DND-41 (cell line): ENCODE measurements around the gene GYPC.

Source experiments
- ATAC-seq: fragments of 200-7000 bp; cut with Tn5 transposase; 3 replicates; pipeline ENCODE4 v1.9.1; 2021; ENCODE audit warnings: low read depth; ENCODE audit not compliant: insufficient read depth
- DNase-seq: peaks from one replicate; pipeline ENCODE4 v3.0.0-alpha.2; 2020
- H2AFZ ChIP-seq: 2 replicates; pipeline ENCODE4 v1.6.0; 2012; ENCODE audit warnings: low read depth, low read length
- H3K27ac ChIP-seq: 2 replicates; pipeline ENCODE4 v1.5.1; 2012; ENCODE audit warnings: low read length, inconsistent platforms
- H3K27me3 ChIP-seq: fragments of 200-600 bp; sonication (generic); 2 replicates; pipeline ENCODE4 v1.6.0; 2012; ENCODE audit warnings: low read length, mild to moderate bottlenecking, inconsistent platforms; ENCODE audit not compliant: insufficient read depth, poor library complexity
- H3K36me3 ChIP-seq: 2 replicates; pipeline ENCODE4 v1.5.1; 2012; ENCODE audit warnings: low read length, inconsistent platforms; ENCODE audit not compliant: insufficient read depth
- H3K4me1 ChIP-seq: 2 replicates; pipeline ENCODE4 v1.5.1; 2012; ENCODE audit warnings: mild to moderate bottlenecking, low read length; ENCODE audit not compliant: insufficient read depth
- H3K4me2 ChIP-seq: 2 replicates; pipeline ENCODE4 v1.6.0; 2012; ENCODE audit warnings: mild to moderate bottlenecking, moderate library complexity, low read length, inconsistent platforms; ENCODE audit not compliant: insufficient read depth
- H3K4me3 ChIP-seq, 2 experiments: fragments of 200-600 bp in 1 of 2; shearing (Covaris generic) in 1 of 2; 2 replicates each; pipeline ENCODE4 v1.5.1; 2012 to 2016; ENCODE audit warnings: inconsistent platforms in 2 of 2, low read length in 2 of 2, mild to moderate bottlenecking in 2 of 2, low read depth in 1 of 2, moderate library complexity in 1 of 2
- H3K79me2 ChIP-seq: 2 replicates; pipeline ENCODE4 v1.6.0; 2012; ENCODE audit warnings: low read length, inconsistent platforms; ENCODE audit not compliant: insufficient read depth
- H3K9ac ChIP-seq: 2 replicates; pipeline ENCODE4 v1.6.0; 2012; ENCODE audit warnings: low read depth, mild to moderate bottlenecking, inconsistent platforms, low read length, moderate library complexity
- H3K9me3 ChIP-seq: 2 replicates; pipeline ENCODE4 v1.5.1; 2012; ENCODE audit warnings: low read length, moderate library complexity, mild to moderate bottlenecking, inconsistent platforms; ENCODE audit not compliant: insufficient read depth, severe bottlenecking
- H4K20me1 ChIP-seq: 2 replicates; pipeline ENCODE4 v1.6.0; 2012; ENCODE audit warnings: low read length; ENCODE audit not compliant: insufficient read depth
- EZH2 ChIP-seq: IDR thresholded peaks from 3 replicates; pipeline ENCODE4 v1.6.1; 2012; ENCODE audit warnings: borderline replicate concordance, low read depth, mild to moderate bottlenecking, moderate library complexity, low read length, inconsistent platforms; ENCODE audit not compliant: severe bottlenecking
- TF ChIP-seq, protein P1 (sequence below): IDR thresholded peaks from 2 replicates; pipeline ENCODE4 v1.5.1; 2012; ENCODE audit warnings: borderline replicate concordance, low read length, moderate library complexity, mild to moderate bottlenecking; ENCODE audit not compliant: poor library complexity, severe bottlenecking; ENCODE audit errors: extremely low read depth

GYPC gene

GRCh38 chr2:126653761-126654160, 2.2 kb upstream of the GYPC start:
- ATAC-seq: no peak
- peaks cover 22% of the 10 kb centered on the region for H3K4me1 ChIP-seq
- no peaks in the 10 kb centered on the region for H4K20me1 ChIP-seq
- H3K79me2 ChIP-seq: no peaks in the 10 kb centered on the region
- H3K4me3 ChIP-seq: no peak overlapping the region
- peaks cover 19% of the 10 kb centered on the region for H3K27me3 ChIP-seq
- TF ChIP-seq, protein P1, sequence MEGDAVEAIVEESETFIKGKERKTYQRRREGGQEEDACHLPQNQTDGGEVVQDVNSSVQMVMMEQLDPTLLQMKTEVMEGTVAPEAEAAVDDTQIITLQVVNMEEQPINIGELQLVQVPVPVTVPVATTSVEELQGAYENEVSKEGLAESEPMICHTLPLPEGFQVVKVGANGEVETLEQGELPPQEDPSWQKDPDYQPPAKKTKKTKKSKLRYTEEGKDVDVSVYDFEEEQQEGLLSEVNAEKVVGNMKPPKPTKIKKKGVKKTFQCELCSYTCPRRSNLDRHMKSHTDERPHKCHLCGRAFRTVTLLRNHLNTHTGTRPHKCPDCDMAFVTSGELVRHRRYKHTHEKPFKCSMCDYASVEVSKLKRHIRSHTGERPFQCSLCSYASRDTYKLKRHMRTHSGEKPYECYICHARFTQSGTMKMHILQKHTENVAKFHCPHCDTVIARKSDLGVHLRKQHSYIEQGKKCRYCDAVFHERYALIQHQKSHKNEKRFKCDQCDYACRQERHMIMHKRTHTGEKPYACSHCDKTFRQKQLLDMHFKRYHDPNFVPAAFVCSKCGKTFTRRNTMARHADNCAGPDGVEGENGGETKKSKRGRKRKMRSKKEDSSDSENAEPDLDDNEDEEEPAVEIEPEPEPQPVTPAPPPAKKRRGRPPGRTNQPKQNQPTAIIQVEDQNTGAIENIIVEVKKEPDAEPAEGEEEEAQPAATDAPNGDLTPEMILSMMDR: no peak
- no peak for TF ChIP-seq EZH2
- no peaks in the 10 kb centered on the region for H3K36me3 ChIP-seq
- no peaks in the 10 kb centered on the region for H3K9me3 ChIP-seq
- DNase-seq: no peak
- no peak overlapping the region for H3K9ac ChIP-seq
- H2AFZ ChIP-seq: no peak overlapping the region
- no peak overlapping the region for H3K27ac ChIP-seq
- H3K4me2 ChIP-seq: no peak overlapping the region

DNA sequence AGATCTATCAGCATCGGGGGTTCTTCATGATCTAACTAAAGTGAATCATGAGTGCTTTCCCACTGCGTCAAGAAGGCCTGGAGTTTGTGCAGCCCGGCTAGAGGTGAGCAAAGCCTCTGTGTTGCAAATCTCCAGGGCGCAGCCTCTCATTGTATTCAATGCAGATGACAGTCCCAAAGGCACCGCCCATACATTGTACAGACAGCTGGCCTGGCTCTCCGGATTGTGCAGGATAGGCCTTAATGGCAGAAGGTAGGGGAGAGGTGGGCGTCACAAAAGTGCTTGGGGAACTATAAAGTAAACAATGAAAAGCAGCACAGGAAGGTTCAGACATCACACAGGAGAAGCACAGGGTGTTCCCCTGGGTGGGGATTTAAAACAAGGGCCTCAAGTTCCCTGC, 907 bp upstream of the GYPC start:
- Histone ChIP-seq H3K36me3 (no peaks in the 10 kb centered on the region), H3K4me1 (peaks cover 22% of the 10 kb centered on the region), H3K27ac (no peak overlapping the region), H3K4me3 (no peak overlapping the region), H3K9me3 (no peaks in the 10 kb centered on the region), H3K27me3 (peaks cover 19% of the 10 kb centered on the region), H3K4me2 (no peak overlapping the region; the same call in 1 of the 2 replicates), H3K9ac (no peak overlapping the region), H4K20me1 (no peaks in the 10 kb centered on the region), H3K79me2 (no peaks in the 10 kb centered on the region), H2AFZ (no peak overlapping the region)
- ATAC-seq (no peak), DNase-seq (no peak)
- TF ChIP-seq, protein P1: no peak
- no peak for TF ChIP-seq EZH2

GRCh38 chr2:126656431-126657147, 631 bp downstream of the GYPC start:
- H3K9me3 ChIP-seq: no peaks in the 10 kb centered on the region
- TF ChIP-seq EZH2: no peak
- TF ChIP-seq, protein P1: no peak
- H3K4me1 ChIP-seq: peaks cover 22% of the 10 kb centered on the region
- H2AFZ ChIP-seq: peak overlapping the region; percentile 69
- no peaks in the 10 kb centered on the region for H4K20me1 ChIP-seq
- DNase-seq: peak; percentile 44
- H3K4me2 ChIP-seq: peak overlapping the region; percentile 64
- peak; percentile 52 for ATAC-seq
- peaks cover 19% of the 10 kb centered on the region for H3K27me3 ChIP-seq
- H3K4me3 ChIP-seq: peak overlapping the region; percentile 27 to 59; a peak in 3 of 4 replicates
- no peaks in the 10 kb centered on the region for H3K79me2 ChIP-seq
- H3K36me3 ChIP-seq: no peaks in the 10 kb centered on the region
- H3K27ac ChIP-seq: peak overlapping the region; percentile 58
- H3K9ac ChIP-seq: peak overlapping the region; percentile 57
